SU-DHL-6 (cell line): Measurements from ENCODE around the gene ZBED3.

Experiments
- H2AFZ ChIP-seq: fragments of 200-600 bp; sonication (generic); 2 replicates; pipeline ENCODE4 v1.6.1; 2014; ENCODE audit warnings: low read depth, mild to moderate bottlenecking, moderate library complexity, mixed read lengths, antibody characterized with exemption, low read length; ENCODE audit not compliant: severe bottlenecking
- H3F3A ChIP-seq: fragments of 200-600 bp; shearing (Covaris generic); 2 replicates; pipeline ENCODE4 v1.6.0; 2016; ENCODE audit warnings: antibody characterized with exemption, mild to moderate bottlenecking; ENCODE audit not compliant: insufficient read depth
- H3K27ac ChIP-seq: fragments of 200-600 bp; sonication (generic); 2 replicates; pipeline ENCODE4 v1.5.1; 2016; ENCODE audit warnings: low read depth, mild to moderate bottlenecking, low read length, moderate library complexity, mixed read lengths
- H3K27me3 ChIP-seq: fragments of 200-600 bp; sonication (generic), shearing (Covaris generic); 2 replicates; pipeline ENCODE4 v1.6.0; 2014; ENCODE audit warnings: mild to moderate bottlenecking, low read length
- H3K36me3 ChIP-seq: fragments of 200-600 bp; sonication (generic); 2 replicates; pipeline ENCODE4 v1.6.1; 2014; ENCODE audit warnings: mild to moderate bottlenecking, low read length, mixed read lengths
- H3K4me2 ChIP-seq: fragments of 300-600, 200-600 bp; shearing (Covaris generic), sonication (generic); 2 replicates; pipeline ENCODE4 v1.6.0; 2014; ENCODE audit warnings: low read length, low read depth, mild to moderate bottlenecking; ENCODE audit not compliant: poor library complexity, severe bottlenecking
- H3K4me3 ChIP-seq: fragments of 200-600 bp; sonication (generic); 2 replicates; pipeline ENCODE4 v1.5.1; 2014; ENCODE audit warnings: antibody characterized with exemption, low read length, mild to moderate bottlenecking, mixed read lengths; ENCODE audit not compliant: insufficient read depth, poor library complexity, severe bottlenecking
- H3K79me2 ChIP-seq: fragments of 200-600 bp; sonication (generic); 2 replicates; pipeline ENCODE4 v1.6.1; 2014; ENCODE audit warnings: mild to moderate bottlenecking, low read length, moderate library complexity; ENCODE audit not compliant: insufficient read depth
- H3K9ac ChIP-seq: fragments of 200-600 bp; sonication (generic); 2 replicates; pipeline ENCODE4 v1.7.0; 2014; ENCODE audit warnings: mild to moderate bottlenecking, low read length
- H3K9me2 ChIP-seq: fragments of 200-600 bp; sonication (generic); replicated peaks from 2 replicates; pipeline ENCODE4 v1.6.1; 2014; ENCODE audit warnings: low read length; ENCODE audit not compliant: insufficient read depth
- H3K9me3 ChIP-seq: fragments of 200-600 bp; sonication (generic); 2 replicates; pipeline ENCODE4 v1.6.1; 2014; ENCODE audit warnings: low read length, mixed read lengths; ENCODE audit not compliant: insufficient read depth
- H4K20me1 ChIP-seq: fragments of 200-600 bp; sonication (generic); 2 replicates; pipeline ENCODE4 v1.6.1; 2014; ENCODE audit warnings: low read depth, mild to moderate bottlenecking, antibody characterized with exemption, low read length, moderate library complexity, mixed read lengths
- EZH2phosphoT487 ChIP-seq: fragments of 200-600 bp; sonication (generic), shearing (Covaris generic); conservative IDR thresholded peaks from 2 replicates; pipeline ENCODE4 v1.6.1; 2018; ENCODE audit warnings: mild to moderate bottlenecking, antibody characterized with exemption, low read length, moderate library complexity, mixed read lengths
- TF ChIP-seq, protein P1 (sequence below): fragments of 200-600 bp; sonication (generic); IDR thresholded peaks from one replicate; pipeline ENCODE4 v1.5.1; 2017; ENCODE audit warnings: antibody characterized with exemption, mild to moderate bottlenecking, low read length, moderate library complexity; ENCODE audit not compliant: insufficient read depth, poor library complexity, severe bottlenecking

The ZBED3 gene

DNA sequence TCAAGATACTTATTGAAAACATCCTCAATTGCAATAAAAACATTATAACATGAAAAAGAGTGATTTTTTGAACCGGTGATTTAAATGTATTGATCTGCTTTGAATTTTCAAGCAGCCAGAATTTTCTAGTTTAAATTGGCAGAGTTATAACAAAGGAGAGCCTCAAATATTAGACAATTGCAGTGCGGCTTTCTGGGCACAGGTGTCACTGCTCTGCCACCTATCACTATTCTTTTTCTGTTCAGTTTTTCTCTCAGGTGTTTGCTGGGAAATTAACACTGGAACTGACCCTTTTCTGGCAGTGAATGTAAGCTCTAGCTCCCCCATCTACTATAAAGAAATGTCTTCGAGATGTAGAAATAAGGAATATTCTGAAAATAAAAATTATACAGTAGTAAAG, 23.0 kb downstream of the ZBED3 start:
- H3K4me2 ChIP-seq: no peak overlapping the region
- peaks cover 49% of the 10 kb centered on the region for H3K36me3 ChIP-seq

DNA sequence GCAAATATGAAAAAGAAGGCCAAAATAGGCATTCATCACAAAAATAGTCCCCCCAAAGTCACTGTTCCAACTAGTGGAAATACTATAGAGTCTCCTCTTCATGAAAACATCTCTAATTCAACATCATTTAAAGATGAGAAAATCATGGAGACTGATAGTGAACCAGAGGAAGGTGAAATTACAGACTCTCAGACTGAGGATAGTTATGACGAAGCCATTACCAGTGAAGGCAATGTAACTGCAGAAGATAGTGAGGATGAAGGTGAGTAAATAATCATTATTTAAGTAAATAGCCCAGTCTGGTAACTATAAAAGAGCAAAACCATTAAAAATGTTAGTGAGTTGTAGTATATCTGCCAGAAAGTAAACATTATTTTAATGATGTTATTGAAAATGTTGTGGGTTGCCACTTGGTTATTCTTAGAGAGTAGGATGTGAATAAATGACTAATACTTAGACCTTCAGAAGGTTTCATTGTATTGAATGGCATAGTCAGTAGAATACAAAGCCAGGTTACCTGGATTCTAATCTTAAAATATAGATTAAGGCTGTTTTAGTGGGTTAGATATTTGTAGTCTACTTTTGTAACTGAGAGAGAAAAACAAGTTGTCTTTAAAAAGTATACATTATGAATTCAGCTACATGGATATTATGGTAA, 40.5 kb downstream of the ZBED3 start:
- Histone ChIP-seq H2AFZ (no peak overlapping the region), H3K27me3 (no peaks in the 10 kb centered on the region), H3K9me3 (no peaks in the 10 kb centered on the region), H3F3A (peaks cover 5% of the 10 kb centered on the region; the same call in 1 of the 2 replicates), H3K9me2 (no peaks in the 10 kb centered on the region), H3K4me3 (no peak overlapping the region), H3K79me2 (no peaks in the 10 kb centered on the region), H3K36me3 (peaks cover 40% of the 10 kb centered on the region; the same call in 1 of the 2 replicates), H3K4me2 (no peak overlapping the region), H3K9ac (no peak overlapping the region), H4K20me1 (no peaks in the 10 kb centered on the region; the same call in 1 of the 2 replicates), H3K27ac (no peak overlapping the region)
- no peak for TF ChIP-seq EZH2phosphoT487
- TF ChIP-seq, protein P1, sequence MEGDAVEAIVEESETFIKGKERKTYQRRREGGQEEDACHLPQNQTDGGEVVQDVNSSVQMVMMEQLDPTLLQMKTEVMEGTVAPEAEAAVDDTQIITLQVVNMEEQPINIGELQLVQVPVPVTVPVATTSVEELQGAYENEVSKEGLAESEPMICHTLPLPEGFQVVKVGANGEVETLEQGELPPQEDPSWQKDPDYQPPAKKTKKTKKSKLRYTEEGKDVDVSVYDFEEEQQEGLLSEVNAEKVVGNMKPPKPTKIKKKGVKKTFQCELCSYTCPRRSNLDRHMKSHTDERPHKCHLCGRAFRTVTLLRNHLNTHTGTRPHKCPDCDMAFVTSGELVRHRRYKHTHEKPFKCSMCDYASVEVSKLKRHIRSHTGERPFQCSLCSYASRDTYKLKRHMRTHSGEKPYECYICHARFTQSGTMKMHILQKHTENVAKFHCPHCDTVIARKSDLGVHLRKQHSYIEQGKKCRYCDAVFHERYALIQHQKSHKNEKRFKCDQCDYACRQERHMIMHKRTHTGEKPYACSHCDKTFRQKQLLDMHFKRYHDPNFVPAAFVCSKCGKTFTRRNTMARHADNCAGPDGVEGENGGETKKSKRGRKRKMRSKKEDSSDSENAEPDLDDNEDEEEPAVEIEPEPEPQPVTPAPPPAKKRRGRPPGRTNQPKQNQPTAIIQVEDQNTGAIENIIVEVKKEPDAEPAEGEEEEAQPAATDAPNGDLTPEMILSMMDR: no peak

More for the DNA sequence above, 23.0 kb downstream of the ZBED3 start:
- H3K9me2 ChIP-seq: no peaks in the 10 kb centered on the region
- H3K27ac ChIP-seq: no peak overlapping the region
- H3F3A ChIP-seq: no peaks in the 10 kb centered on the region
- no peak overlapping the region for H2AFZ ChIP-seq
- H3K79me2 ChIP-seq: no peaks in the 10 kb centered on the region
- no peaks in the 10 kb centered on the region for H3K27me3 ChIP-seq
- H3K4me3 ChIP-seq: no peak overlapping the region
- H3K9me3 ChIP-seq: no peaks in the 10 kb centered on the region
- no peak for TF ChIP-seq EZH2phosphoT487
- TF ChIP-seq, protein P1: no peak
- no peaks in the 10 kb centered on the region for H4K20me1 ChIP-seq
- H3K9ac ChIP-seq: no peak overlapping the region

DNA sequence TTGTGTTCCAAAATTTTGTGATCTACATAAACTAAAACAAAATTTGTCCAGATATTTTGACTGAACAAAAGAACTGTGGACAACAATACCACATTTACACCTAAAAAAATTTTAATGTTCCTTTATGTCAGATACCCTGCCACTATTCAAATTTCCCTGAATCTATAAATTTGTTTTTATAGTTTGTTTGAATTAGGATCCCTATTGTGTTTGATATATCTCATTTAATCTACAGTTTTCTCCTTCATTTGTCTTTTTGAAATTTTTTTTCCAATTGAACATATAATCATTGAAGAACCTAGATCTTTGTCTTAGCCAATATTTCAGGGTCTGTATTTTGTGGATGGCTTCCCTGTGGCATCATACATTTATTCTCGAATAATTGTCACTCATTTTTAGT, 51.1 kb downstream of the ZBED3 start:
- Histone ChIP-seq H2AFZ (no peak overlapping the region), H3K27me3 (no peaks in the 10 kb centered on the region), H4K20me1 (no peaks in the 10 kb centered on the region), H3K79me2 (peaks cover 36% of the 10 kb centered on the region), H3K27ac (no peak overlapping the region), H3K36me3 (peaks cover 64% of the 10 kb centered on the region), H3K9ac (no peak overlapping the region), H3K9me2 (no peaks in the 10 kb centered on the region), H3F3A (peaks cover 4% of the 10 kb centered on the region), H3K9me3 (no peaks in the 10 kb centered on the region), H3K4me3 (no peak overlapping the region), H3K4me2 (no peak overlapping the region)
- TF ChIP-seq EZH2phosphoT487: no peak
- TF ChIP-seq, protein P1: no peak
